ENCODE results near the gene LNP1.

DNA sequence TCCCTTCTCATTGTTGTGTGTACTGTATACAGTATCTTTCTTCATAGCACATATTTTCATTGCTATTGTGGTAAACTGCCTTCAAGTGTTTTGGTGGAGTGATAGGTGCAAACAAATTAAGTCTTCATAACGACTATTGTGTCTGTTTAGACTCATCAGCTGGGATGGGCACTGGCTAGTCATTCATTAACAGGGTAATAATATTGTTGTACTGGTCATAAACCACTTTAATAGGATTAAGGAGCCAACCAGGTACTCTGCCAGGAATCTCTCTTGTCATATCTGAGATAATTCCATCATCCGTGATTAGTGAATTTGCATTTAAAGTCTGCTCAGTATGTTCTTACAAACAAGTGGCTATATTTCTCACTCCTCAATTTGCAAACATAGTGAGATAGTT lies 80.8 kb downstream of the LNP1 start:
- TF ChIP-seq, protein P1, sequence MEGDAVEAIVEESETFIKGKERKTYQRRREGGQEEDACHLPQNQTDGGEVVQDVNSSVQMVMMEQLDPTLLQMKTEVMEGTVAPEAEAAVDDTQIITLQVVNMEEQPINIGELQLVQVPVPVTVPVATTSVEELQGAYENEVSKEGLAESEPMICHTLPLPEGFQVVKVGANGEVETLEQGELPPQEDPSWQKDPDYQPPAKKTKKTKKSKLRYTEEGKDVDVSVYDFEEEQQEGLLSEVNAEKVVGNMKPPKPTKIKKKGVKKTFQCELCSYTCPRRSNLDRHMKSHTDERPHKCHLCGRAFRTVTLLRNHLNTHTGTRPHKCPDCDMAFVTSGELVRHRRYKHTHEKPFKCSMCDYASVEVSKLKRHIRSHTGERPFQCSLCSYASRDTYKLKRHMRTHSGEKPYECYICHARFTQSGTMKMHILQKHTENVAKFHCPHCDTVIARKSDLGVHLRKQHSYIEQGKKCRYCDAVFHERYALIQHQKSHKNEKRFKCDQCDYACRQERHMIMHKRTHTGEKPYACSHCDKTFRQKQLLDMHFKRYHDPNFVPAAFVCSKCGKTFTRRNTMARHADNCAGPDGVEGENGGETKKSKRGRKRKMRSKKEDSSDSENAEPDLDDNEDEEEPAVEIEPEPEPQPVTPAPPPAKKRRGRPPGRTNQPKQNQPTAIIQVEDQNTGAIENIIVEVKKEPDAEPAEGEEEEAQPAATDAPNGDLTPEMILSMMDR (IDR thresholded peaks at IDR 0.05) = no peak
- no peak for TF ChIP-seq POLR2A (IDR thresholded peaks at IDR 0.05)
